SK-N-SH (cell line): ENCODE data around the gene SH3BP4.

Experiments used
- CHD2 ChIP-seq: fragments of 150-350 bp; IDR thresholded peaks from 2 replicates; pipeline ENCODE4 v1.6.1; 2018; ENCODE audit warnings: low read length; ENCODE audit not compliant: partially characterized antibody
- JUND ChIP-seq: IDR thresholded peaks from 2 replicates; pipeline ENCODE4 v1.4.0; 2012
- POLR2AphosphoS5 ChIP-seq: IDR thresholded peaks from 2 replicates; pipeline ENCODE4 v1.6.1; 2012; ENCODE audit warnings: low read depth, low read length
- RAD21 ChIP-seq: IDR thresholded peaks from 2 replicates; pipeline ENCODE4 v1.6.1; 2012; ENCODE audit warnings: mild to moderate bottlenecking, low read length
- SMC3 ChIP-seq: IDR thresholded peaks from 2 replicates; pipeline ENCODE4 v1.6.1; 2012; ENCODE audit warnings: low read depth, low read length, improper control_type of control experiment
- TAF1 ChIP-seq: IDR thresholded peaks from 2 replicates; pipeline ENCODE4 v1.6.1; 2012; ENCODE audit warnings: low read depth, mild to moderate bottlenecking, low read length, moderate library complexity, borderline replicate concordance
- TF ChIP-seq, protein P1 (sequence below): fragments of 200-600 bp; sonication (generic); IDR thresholded peaks from 2 replicates; pipeline ENCODE4 v1.6.1; 2017; ENCODE audit warnings: antibody characterized with exemption, mild to moderate bottlenecking, moderate library complexity
- TF ChIP-seq, protein P2 (sequence below): IDR thresholded peaks from 2 replicates; pipeline ENCODE4 v1.4.0; 2012; ENCODE audit warnings: low read depth
- TF ChIP-seq, protein P3 (sequence below): IDR thresholded peaks from 2 replicates; pipeline ENCODE4; 2012

DNA sequence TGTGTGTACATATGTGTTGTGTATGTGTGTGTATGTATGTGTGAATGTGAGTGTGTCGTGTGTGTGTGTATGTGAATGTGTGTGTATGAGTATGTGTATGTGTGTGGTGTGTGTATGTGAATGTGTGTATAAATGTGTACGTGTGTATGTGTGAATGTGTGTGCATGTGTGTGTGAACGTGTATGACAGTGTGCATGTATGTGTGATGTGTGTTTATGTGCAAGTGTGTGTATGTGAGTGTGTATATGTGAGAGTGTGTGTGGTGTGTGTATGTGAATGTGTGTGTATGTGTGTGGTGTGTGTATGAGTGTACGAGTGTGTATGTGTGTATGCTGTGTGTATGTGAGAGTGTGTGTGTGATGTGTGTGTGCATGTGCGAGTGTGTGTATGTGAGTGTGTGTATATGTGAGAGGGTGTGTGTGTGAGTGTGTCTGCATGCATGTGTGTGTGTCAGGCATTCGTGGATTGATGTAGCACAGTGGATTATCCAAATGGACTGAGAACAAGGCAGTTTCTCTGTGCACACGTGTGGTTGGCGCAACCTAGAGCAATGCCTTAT is 127.2 kb downstream of the SH3BP4 start:
- TF ChIP-seq SMC3 (no peak), TAF1 (no peak), RAD21 (no peak), CHD2 (no peak), POLR2AphosphoS5 (no peak), JUND (no peak)
- TF ChIP-seq, protein P1, sequence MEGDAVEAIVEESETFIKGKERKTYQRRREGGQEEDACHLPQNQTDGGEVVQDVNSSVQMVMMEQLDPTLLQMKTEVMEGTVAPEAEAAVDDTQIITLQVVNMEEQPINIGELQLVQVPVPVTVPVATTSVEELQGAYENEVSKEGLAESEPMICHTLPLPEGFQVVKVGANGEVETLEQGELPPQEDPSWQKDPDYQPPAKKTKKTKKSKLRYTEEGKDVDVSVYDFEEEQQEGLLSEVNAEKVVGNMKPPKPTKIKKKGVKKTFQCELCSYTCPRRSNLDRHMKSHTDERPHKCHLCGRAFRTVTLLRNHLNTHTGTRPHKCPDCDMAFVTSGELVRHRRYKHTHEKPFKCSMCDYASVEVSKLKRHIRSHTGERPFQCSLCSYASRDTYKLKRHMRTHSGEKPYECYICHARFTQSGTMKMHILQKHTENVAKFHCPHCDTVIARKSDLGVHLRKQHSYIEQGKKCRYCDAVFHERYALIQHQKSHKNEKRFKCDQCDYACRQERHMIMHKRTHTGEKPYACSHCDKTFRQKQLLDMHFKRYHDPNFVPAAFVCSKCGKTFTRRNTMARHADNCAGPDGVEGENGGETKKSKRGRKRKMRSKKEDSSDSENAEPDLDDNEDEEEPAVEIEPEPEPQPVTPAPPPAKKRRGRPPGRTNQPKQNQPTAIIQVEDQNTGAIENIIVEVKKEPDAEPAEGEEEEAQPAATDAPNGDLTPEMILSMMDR, result no peak
- TF ChIP-seq, protein P2, sequence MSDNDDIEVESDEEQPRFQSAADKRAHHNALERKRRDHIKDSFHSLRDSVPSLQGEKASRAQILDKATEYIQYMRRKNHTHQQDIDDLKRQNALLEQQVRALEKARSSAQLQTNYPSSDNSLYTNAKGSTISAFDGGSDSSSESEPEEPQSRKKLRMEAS, result no peak
- TF ChIP-seq, protein P3, sequence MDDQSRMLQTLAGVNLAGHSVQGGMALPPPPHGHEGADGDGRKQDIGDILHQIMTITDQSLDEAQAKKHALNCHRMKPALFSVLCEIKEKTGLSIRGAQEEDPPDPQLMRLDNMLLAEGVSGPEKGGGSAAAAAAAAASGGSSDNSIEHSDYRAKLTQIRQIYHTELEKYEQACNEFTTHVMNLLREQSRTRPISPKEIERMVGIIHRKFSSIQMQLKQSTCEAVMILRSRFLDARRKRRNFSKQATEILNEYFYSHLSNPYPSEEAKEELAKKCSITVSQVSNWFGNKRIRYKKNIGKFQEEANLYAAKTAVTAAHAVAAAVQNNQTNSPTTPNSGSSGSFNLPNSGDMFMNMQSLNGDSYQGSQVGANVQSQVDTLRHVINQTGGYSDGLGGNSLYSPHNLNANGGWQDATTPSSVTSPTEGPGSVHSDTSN, result no peak
